Mesenchymal stem cell (in vitro differentiated cells and primary cell): ENCODE results near the gene DNAH8.
A peak's percentile ranks its signal among the peaks of the same experiment; 100 is the strongest.

Experiments used
- DNase-seq: peaks from one replicate; pipeline ENCODE4 v3.0.0-alpha.2; 2013
- H2AFZ ChIP-seq: one replicate; pipeline ENCODE4 v1.6.1; 2013; ENCODE audit warnings: low read depth, mild to moderate bottlenecking, control low read depth, inconsistent platforms, low read length, moderate library complexity
- H2AK5ac ChIP-seq: 2 replicates; pipeline ENCODE4 v1.6.1; 2013; ENCODE audit warnings: low read length, moderate library complexity, mild to moderate bottlenecking, inconsistent platforms; ENCODE audit not compliant: severe bottlenecking
- H2BK120ac ChIP-seq: one replicate; pipeline ENCODE4 v1.6.1; 2013; ENCODE audit warnings: low read depth, mild to moderate bottlenecking, inconsistent platforms, low read length, moderate library complexity
- H2BK12ac ChIP-seq, 2 experiments: one replicate each; pipeline ENCODE4 v1.6.1; 2013; ENCODE audit warnings: inconsistent platforms in 2 of 2, low read length in 2 of 2, mild to moderate bottlenecking in 2 of 2, moderate library complexity in 2 of 2, control low read depth in 1 of 2
- H2BK15ac ChIP-seq: one replicate; pipeline ENCODE4 v1.6.1; 2013; ENCODE audit warnings: mild to moderate bottlenecking, low read depth, inconsistent platforms; ENCODE audit not compliant: poor library complexity, severe bottlenecking
- H2BK5ac ChIP-seq: 2 replicates; pipeline ENCODE4 v1.6.1; 2013; ENCODE audit warnings: low read depth, mild to moderate bottlenecking, low read length, control low read depth, inconsistent platforms; ENCODE audit not compliant: poor library complexity, severe bottlenecking
- H3K14ac ChIP-seq, 2 experiments: one replicate each; pipeline ENCODE4 v1.6.1; 2013; ENCODE audit warnings: inconsistent platforms in 2 of 2, low read length in 2 of 2, control low read depth in 1 of 2, mild to moderate bottlenecking in 1 of 2, moderate library complexity in 1 of 2
- H3K18ac ChIP-seq, 2 experiments: one replicate each; pipeline ENCODE4 v1.6.1; 2013; ENCODE audit warnings: inconsistent platforms in 2 of 2, low read length in 2 of 2, control low read depth in 1 of 2, low read depth in 1 of 2, mild to moderate bottlenecking in 1 of 2
- H3K23ac ChIP-seq, 2 experiments: one replicate each; pipeline ENCODE4 v1.6.1; 2013; ENCODE audit warnings: inconsistent platforms in 2 of 2, low read length in 2 of 2, mild to moderate bottlenecking in 2 of 2, moderate library complexity in 2 of 2, control low read depth in 1 of 2
- H3K27ac ChIP-seq: 2 replicates; pipeline ENCODE4 v1.5.1; 2013; ENCODE audit warnings: mild to moderate bottlenecking, moderate library complexity, low read length, control low read depth, inconsistent platforms; ENCODE audit not compliant: poor library complexity, severe bottlenecking
- H3K27me3 ChIP-seq, 2 experiments: 2 replicates each; pipeline versions ENCODE4 v1.6.1 to v1.7.0; 2013; ENCODE audit warnings: low read length in 2 of 2, mild to moderate bottlenecking in 2 of 2, moderate library complexity in 2 of 2, control low read depth in 1 of 2, inconsistent platforms in 1 of 2; ENCODE audit not compliant: control insufficient read depth in 1 of 2, insufficient read depth in 1 of 2
- H3K36me3 ChIP-seq, 2 experiments: 2 replicates each; pipeline versions ENCODE4 v1.6.1 to v1.7.0; 2013; ENCODE audit warnings: low read length in 2 of 2, control low read depth in 1 of 2, inconsistent platforms in 1 of 2, low read depth in 1 of 2, mild to moderate bottlenecking in 1 of 2; ENCODE audit not compliant: insufficient read depth in 2 of 2, control insufficient read depth in 1 of 2
- H3K4ac ChIP-seq, 2 experiments: one replicate each; pipeline ENCODE4 v1.6.1; 2013; ENCODE audit warnings: inconsistent platforms in 2 of 2, low read length in 2 of 2, mild to moderate bottlenecking in 2 of 2, moderate library complexity in 2 of 2, control low read depth in 1 of 2, low read depth in 1 of 2
- H3K4me1 ChIP-seq: 2 replicates; pipeline ENCODE4 v1.6.1; 2013; ENCODE audit warnings: low read depth, low read length, control low read depth; ENCODE audit not compliant: control insufficient read depth, insufficient read depth
- H3K4me2 ChIP-seq: 2 replicates; pipeline ENCODE4 v1.6.1; 2013; ENCODE audit warnings: low read length, mild to moderate bottlenecking, inconsistent platforms; ENCODE audit not compliant: poor library complexity, severe bottlenecking
- H3K4me3 ChIP-seq, 2 experiments: 2 replicates each; pipeline versions ENCODE4 v1.5.1 to v1.7.0; 2013; ENCODE audit warnings: low read length in 2 of 2, mild to moderate bottlenecking in 2 of 2, control low read depth in 1 of 2, low read depth in 1 of 2; ENCODE audit not compliant: insufficient read depth in 1 of 2
- H3K79me1 ChIP-seq: replicated peaks from 2 replicates; pipeline ENCODE4 v1.6.1; 2013; ENCODE audit warnings: mild to moderate bottlenecking, control low read depth, low read length, inconsistent platforms; ENCODE audit not compliant: poor library complexity, severe bottlenecking
- H3K9ac ChIP-seq: 2 replicates; pipeline ENCODE4 v1.7.0; 2013; ENCODE audit warnings: mild to moderate bottlenecking, low read length, moderate library complexity
- H3K9me3 ChIP-seq: 2 replicates; pipeline ENCODE4 v1.7.0; 2013; ENCODE audit warnings: mild to moderate bottlenecking, low read length; ENCODE audit not compliant: control insufficient read depth
- H4K8ac ChIP-seq: one replicate; pipeline ENCODE4 v1.6.1; 2013; ENCODE audit warnings: inconsistent platforms, mild to moderate bottlenecking, low read length, moderate library complexity
- H4K91ac ChIP-seq: one replicate; pipeline ENCODE4 v1.6.1; 2013; ENCODE audit warnings: mild to moderate bottlenecking, low read length, inconsistent platforms
- whole genome bisulfite sequencing: methylation state at CpG from one replicate; pipeline ENCODE4 v1.1.7; 2013; ENCODE audit warnings: mixed read lengths; 5-methylcytosine and 5-hydroxymethylcytosine counted together

DNAH8 gene

DNA sequence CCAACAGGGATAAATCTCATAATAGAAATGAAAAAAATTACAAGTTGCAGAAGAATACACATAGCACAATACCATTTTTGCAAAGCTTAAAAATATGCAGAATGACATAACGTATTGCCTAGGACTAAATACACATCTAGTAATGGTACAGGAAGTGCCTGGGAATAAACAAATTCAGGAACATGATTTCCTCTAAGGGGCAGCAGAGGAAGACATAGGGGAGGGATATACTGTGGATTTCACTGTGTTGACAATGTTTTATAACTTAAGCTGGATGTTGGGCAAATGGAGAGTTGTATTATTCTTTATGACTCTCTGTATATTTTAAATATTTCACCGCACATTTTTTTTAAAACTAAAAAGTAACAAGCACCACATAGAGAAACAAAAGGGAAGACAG is 6.6 kb upstream of the DNAH8 start:
- no peak overlapping the region for H3K9ac ChIP-seq
- no peak overlapping the region for H2AK5ac ChIP-seq
- peaks cover 0 to 19% of the 10 kb centered on the region in 2 experiments for H3K27me3 ChIP-seq
- no peaks in the 10 kb centered on the region for H3K79me1 ChIP-seq
- H3K4me1 ChIP-seq = no peaks in the 10 kb centered on the region
- WGBS = 20% methylated on average over 1 of the region's 2 CpGs
- no peak overlapping the region for H3K18ac ChIP-seq
- peaks cover 18% of the 10 kb centered on the region for H3K9me3 ChIP-seq
- no peak overlapping the region for H4K8ac ChIP-seq
- H3K36me3 ChIP-seq = no peaks in the 10 kb centered on the region
- H2BK120ac ChIP-seq = no peak overlapping the region
- no peak overlapping the region for H2BK15ac ChIP-seq
- H3K4me3 ChIP-seq = no peak overlapping the region
- H2AFZ ChIP-seq = no peak overlapping the region
- H3K14ac ChIP-seq = no peak overlapping the region
- DNase-seq = peak; percentile 26
- H3K4ac ChIP-seq = no peak overlapping the region
- no peak overlapping the region for H3K23ac ChIP-seq
- no peak overlapping the region for H2BK5ac ChIP-seq
- H3K4me2 ChIP-seq = no peak overlapping the region
- no peak overlapping the region for H2BK12ac ChIP-seq
- no peak overlapping the region for H3K27ac ChIP-seq
- H4K91ac ChIP-seq = no peak overlapping the region

DNA sequence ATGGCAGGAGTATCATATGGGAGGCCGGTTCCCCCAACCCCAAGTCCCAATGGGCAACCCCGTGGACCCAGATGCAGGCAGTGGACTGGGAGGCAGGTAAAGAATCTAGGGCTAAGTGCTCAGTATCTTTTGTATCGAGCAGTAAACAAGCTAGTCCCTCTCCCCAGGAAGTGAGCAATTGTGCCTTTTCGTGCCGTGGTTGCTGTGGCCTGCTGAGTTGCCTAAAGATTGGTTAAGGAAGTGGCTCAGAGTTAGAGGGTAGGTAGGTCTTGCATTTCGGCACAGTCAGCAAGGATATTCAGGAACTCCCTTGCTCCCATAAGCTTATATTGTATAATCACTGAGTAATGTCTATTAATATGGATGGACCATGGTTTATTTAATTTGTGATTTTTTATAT is 1.3 kb upstream of the DNAH8 start:
- Histone ChIP-seq H3K27me3 (peaks cover 9 to 49% of the 10 kb centered on the region in 2 experiments), H4K91ac (no peak overlapping the region), H3K36me3 (no peaks in the 10 kb centered on the region), H2BK5ac (no peak overlapping the region), H3K4me2 (no peak overlapping the region), H2BK15ac (no peak overlapping the region), H3K23ac (no peak overlapping the region), H3K4me1 (peaks cover 3% of the 10 kb centered on the region), H3K9me3 (peaks cover 18% of the 10 kb centered on the region), H3K4me3 (no peak overlapping the region), H3K27ac (no peak overlapping the region), H2AK5ac (no peak overlapping the region), H3K79me1 (no peaks in the 10 kb centered on the region), H3K14ac (no peak overlapping the region), H2BK12ac (no peak overlapping the region), H3K9ac (no peak overlapping the region), H3K18ac (no peak overlapping the region), H2AFZ (no peak overlapping the region), H3K4ac (no peak overlapping the region), H4K8ac (no peak overlapping the region), H2BK120ac (no peak overlapping the region)
- WGBS = 35% methylated on average over 5 of the region's 6 CpGs
- no peak for DNase-seq

DNA sequence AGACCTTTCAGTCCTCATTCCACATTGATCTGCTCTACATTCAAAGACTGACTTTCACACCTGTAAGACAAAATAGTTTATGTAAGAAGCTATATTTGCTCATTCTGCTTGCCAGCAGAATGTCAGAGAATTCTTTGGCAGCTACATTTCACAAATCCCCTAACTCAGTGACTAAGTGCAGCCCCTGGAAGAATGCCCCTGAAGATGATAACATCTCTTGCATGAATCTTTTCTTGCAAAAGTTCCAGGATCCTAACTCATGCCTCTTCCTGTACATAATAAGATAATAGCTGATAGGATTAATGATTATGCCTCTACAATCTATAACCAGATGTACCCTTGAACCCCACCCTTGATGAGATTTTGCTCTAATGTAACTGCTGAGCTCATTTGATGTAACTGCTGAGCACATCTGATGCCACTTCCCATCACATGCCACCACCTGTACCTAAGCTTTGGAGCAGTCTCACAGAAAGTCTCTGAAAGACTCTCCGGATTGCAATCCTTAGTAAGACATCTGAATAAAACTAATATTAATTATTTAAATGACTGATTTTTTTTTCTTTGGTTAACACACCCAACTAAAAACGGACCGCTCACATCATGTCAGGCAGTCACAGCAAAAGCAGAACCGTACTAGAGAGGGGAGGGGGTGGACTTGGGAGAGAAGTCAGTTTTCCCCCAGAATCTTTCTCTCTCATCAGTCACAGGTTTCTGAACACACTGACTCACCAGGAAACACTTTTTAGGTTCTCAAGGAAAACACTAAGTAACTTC is 684 bp upstream of the DNAH8 start:
- H2AK5ac ChIP-seq = no peak overlapping the region
- 77% methylated on average over 3 of the region's 4 CpGs for WGBS
- no peaks in the 10 kb centered on the region for H3K36me3 ChIP-seq
- peaks cover 3% of the 10 kb centered on the region for H3K4me1 ChIP-seq
- H3K4me3 ChIP-seq = peak overlapping the region in 1 of 2 experiments; percentile 74
- peaks cover 16% of the 10 kb centered on the region for H3K9me3 ChIP-seq
- no peak overlapping the region for H3K23ac ChIP-seq
- no peak overlapping the region for H3K18ac ChIP-seq
- no peak overlapping the region for H2AFZ ChIP-seq
- no peak overlapping the region for H2BK5ac ChIP-seq
- peak overlapping the region; percentile 54 for H3K9ac ChIP-seq
- H3K4ac ChIP-seq = no peak overlapping the region
- no peak overlapping the region for H4K8ac ChIP-seq
- H4K91ac ChIP-seq = no peak overlapping the region
- no peak overlapping the region for H2BK12ac ChIP-seq
- H2BK15ac ChIP-seq = no peak overlapping the region
- no peak overlapping the region for H3K27ac ChIP-seq
- no peaks in the 10 kb centered on the region for H3K79me1 ChIP-seq
- DNase-seq = no peak
- no peak overlapping the region for H3K4me2 ChIP-seq
- peaks cover 9 to 55% of the 10 kb centered on the region in 2 experiments for H3K27me3 ChIP-seq
- H3K14ac ChIP-seq = no peak overlapping the region
- H2BK120ac ChIP-seq = no peak overlapping the region

DNA sequence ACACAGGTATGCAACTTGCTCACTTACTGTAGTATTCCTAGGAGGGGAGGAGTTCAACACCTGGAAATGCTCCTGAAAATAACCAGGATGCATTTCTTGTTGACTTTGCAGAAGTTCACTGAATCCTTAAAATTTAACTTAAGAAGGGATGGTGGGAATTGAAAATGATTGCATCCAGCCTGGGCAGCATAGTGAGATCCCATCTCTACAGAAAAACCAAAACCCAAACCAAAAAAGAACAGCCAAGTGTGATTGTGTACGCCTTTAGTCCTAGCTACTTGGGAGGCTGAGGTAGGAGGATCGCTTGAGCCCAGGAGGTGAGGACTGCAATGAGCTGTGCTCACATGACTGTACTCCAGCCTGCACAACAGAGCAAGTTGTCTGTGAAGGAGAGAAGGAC is 1.7 kb downstream of the DNAH8 start:
- no peak overlapping the region for H2BK15ac ChIP-seq
- no peak overlapping the region for H2AFZ ChIP-seq
- H4K8ac ChIP-seq = no peak overlapping the region
- no peak overlapping the region for H3K4me2 ChIP-seq
- no peak overlapping the region for H2AK5ac ChIP-seq
- WGBS = 98% methylated on average over 2 of the region's 2 CpGs
- H3K27ac ChIP-seq = no peak overlapping the region
- H3K9ac ChIP-seq = no peak overlapping the region
- H2BK5ac ChIP-seq = no peak overlapping the region
- H2BK12ac ChIP-seq = no peak overlapping the region
- no peaks in the 10 kb centered on the region for H3K9me3 ChIP-seq
- no peak for DNase-seq
- H4K91ac ChIP-seq = no peak overlapping the region
- no peak overlapping the region for H3K23ac ChIP-seq
- H3K4me1 ChIP-seq = peaks cover 3% of the 10 kb centered on the region
- no peak overlapping the region for H3K14ac ChIP-seq
- H3K18ac ChIP-seq = no peak overlapping the region
- H3K4me3 ChIP-seq = no peak overlapping the region
- no peak overlapping the region for H2BK120ac ChIP-seq
- no peak overlapping the region for H3K4ac ChIP-seq
- no peaks in the 10 kb centered on the region for H3K79me1 ChIP-seq
- H3K27me3 ChIP-seq = peaks cover 9 to 71% of the 10 kb centered on the region in 2 experiments
- H3K36me3 ChIP-seq = no peaks in the 10 kb centered on the region
